H1 (cell line): ENCODE data around the gene TMEM161A. TPM values are rescaled to one million over a fixed set of nuclear protein-coding genes. Genes with fewer than 3 reads are reported as not detected.
A peak's percentile ranks its signal among the peaks of the same experiment; 100 is the strongest.

Experiments
- BRCA1 ChIP-seq: IDR thresholded peaks from 2 replicates; pipeline ENCODE4 v1.6.1; 2012; ENCODE audit warnings: low read depth, low read length, improper control_type of control experiment
- CHD1 ChIP-seq: IDR thresholded peaks from 2 replicates; pipeline ENCODE4 v1.6.1; 2012; ENCODE audit warnings: low read depth, low read length, improper control_type of control experiment
- CHD2 ChIP-seq: IDR thresholded peaks from 2 replicates; pipeline ENCODE4 v1.6.1; 2012; ENCODE audit warnings: low read length, improper control_type of control experiment
- CREB1 ChIP-seq: IDR thresholded peaks from 2 replicates; pipeline ENCODE4 v1.6.1; 2012; ENCODE audit warnings: inconsistent platforms
- EGR1 ChIP-seq: IDR thresholded peaks from 2 replicates; pipeline ENCODE4 v1.6.1; 2011; ENCODE audit warnings: low read depth, low read length, borderline replicate concordance
- EP300 ChIP-seq, 2 experiments: IDR thresholded peaks; 1 replicate in 1 of 2; 2 replicates in 1 of 2; pipeline ENCODE4 v1.6.1; 2011 to 2012; ENCODE audit warnings: low read depth in 2 of 2, low read length in 2 of 2, mild to moderate bottlenecking in 2 of 2, borderline replicate concordance in 1 of 2, inconsistent platforms in 1 of 2, moderate library complexity in 1 of 2
- GTF2F1 ChIP-seq: IDR thresholded peaks from 2 replicates; pipeline ENCODE4 v1.6.1; 2012; ENCODE audit warnings: low read depth, low read length, improper control_type of control experiment, borderline replicate concordance
- KDM4A ChIP-seq: IDR thresholded peaks from one replicate; pipeline ENCODE4 v1.7.1; 2012; ENCODE audit warnings: low read depth, mild to moderate bottlenecking, moderate library complexity, low read length, inconsistent platforms; ENCODE audit not compliant: severe bottlenecking
- KDM5A ChIP-seq: fragments of 200-600 bp; IDR thresholded peaks from 2 replicates; pipeline ENCODE4 v1.7.1; 2012; ENCODE audit warnings: mild to moderate bottlenecking, low read length, inconsistent platforms, mixed read lengths
- MAFK ChIP-seq: IDR thresholded peaks from 2 replicates; pipeline ENCODE4 v1.6.1; 2012; ENCODE audit warnings: low read depth, mild to moderate bottlenecking, improper control_type of control experiment, low read length
- PHF8 ChIP-seq: fragments of 200-600 bp; sonication (generic); conservative IDR thresholded peaks from 2 replicates; pipeline ENCODE4 v1.7.1; 2012; ENCODE audit warnings: low read depth, mild to moderate bottlenecking, inconsistent platforms, low read length, moderate library complexity
- POLR2A ChIP-seq, 2 experiments: IDR thresholded peaks; 1 replicate in 1 of 2; 2 replicates in 1 of 2; pipeline ENCODE4 v1.6.1; 2011; ENCODE audit warnings: low read depth in 2 of 2, low read length in 2 of 2, mild to moderate bottlenecking in 2 of 2; ENCODE audit errors: control extremely low read depth in 1 of 2
- POLR2AphosphoS5 ChIP-seq: IDR thresholded peaks from 2 replicates; pipeline ENCODE4 v1.6.1; 2011; ENCODE audit warnings: low read depth, low read length
- RAD21 ChIP-seq, 2 experiments: IDR thresholded peaks in 1 of 2; conservative IDR thresholded peaks in 1 of 2; 2 replicates each; pipeline ENCODE4 v1.6.1; 2011; ENCODE audit warnings: low read depth in 2 of 2, low read length in 2 of 2, improper control_type of control experiment in 1 of 2, inconsistent platforms in 1 of 2, mild to moderate bottlenecking in 1 of 2, moderate library complexity in 1 of 2
- RFX5 ChIP-seq: IDR thresholded peaks from 2 replicates; pipeline ENCODE4 v1.6.1; 2011; ENCODE audit warnings: low read depth, low read length, improper control_type of control experiment, borderline replicate concordance
- SAP30 ChIP-seq: fragments of 300-600 bp; sonication (generic); IDR thresholded peaks from 2 replicates; pipeline ENCODE4 v1.7.1; 2012; ENCODE audit warnings: low read length, moderate library complexity, mild to moderate bottlenecking, inconsistent platforms; ENCODE audit not compliant: insufficient read depth, insufficient replicate concordance
- SIN3A ChIP-seq, 2 experiments: IDR thresholded peaks in 1 of 2; conservative IDR thresholded peaks in 1 of 2; 2 replicates each; pipeline ENCODE4 v1.6.1; 2011 to 2012; ENCODE audit warnings: low read length in 2 of 2, improper control_type of control experiment in 1 of 2, low read depth in 1 of 2, mild to moderate bottlenecking in 1 of 2
- SIRT6 ChIP-seq: IDR thresholded peaks from one replicate; pipeline ENCODE4 v1.7.1; 2012; ENCODE audit warnings: low read length, inconsistent platforms
- SP2 ChIP-seq: IDR thresholded peaks from 2 replicates; pipeline ENCODE4 v1.6.1; 2012; ENCODE audit warnings: mild to moderate bottlenecking, low read length, inconsistent platforms
- SP4 ChIP-seq: IDR thresholded peaks from 2 replicates; pipeline ENCODE4 v1.6.1; 2012; ENCODE audit warnings: low read length, inconsistent platforms
- TAF1 ChIP-seq: IDR thresholded peaks from 2 replicates; pipeline ENCODE4 v1.6.1; 2011; ENCODE audit warnings: mild to moderate bottlenecking, low read depth, low read length
- TAF7 ChIP-seq: optimal IDR thresholded peaks from 2 replicates; pipeline ENCODE3; 2011; ENCODE audit warnings: low read depth, mild to moderate bottlenecking, inconsistent platforms, low read length, moderate library complexity, borderline replicate concordance
- TCF12 ChIP-seq: IDR thresholded peaks from 2 replicates; pipeline ENCODE4 v1.6.1; 2011; ENCODE audit warnings: low read depth, mild to moderate bottlenecking, low read length
- YY1 ChIP-seq: IDR thresholded peaks from 2 replicates; pipeline ENCODE4 v1.6.1; 2011; ENCODE audit warnings: low read depth, mild to moderate bottlenecking, low read length
- polyA plus RNA-seq, 7 experiments: library from polyadenylated mRNA; depleted of rRNA in 3 of 7; stranded (reverse) in 5 of 7; unstranded in 2 of 7; fragments of >200 nt in 5 of 7; fragments of 200-250 nt in 2 of 7; gene quantifications; 1 replicate in 5 of 7; 2 replicates in 1 of 7; 4 replicates in 1 of 7; pipeline versions ENCODE4 v1.2.1 to v1.2.3, GENCODE V29; 2011 to 2013; ENCODE audit warnings: missing spikeins in 2 of 7, mixed read lengths in 2 of 7
- total RNA-seq: library from RNA; stranded (reverse); fragmentation: NEBNext Ultra II Directional; extraction: Animal tissue kit (Norgen Biotek cat#: 25700); gene quantifications from 2 replicates; pipeline ENCODE4 v1.2.1, GENCODE V29; 2021
- TF ChIP-seq, protein P1 (sequence below): IDR thresholded peaks from 2 replicates; pipeline ENCODE4 v1.6.1; 2012; ENCODE audit warnings: inconsistent platforms

Gene TMEM161A
- total and polyA plus RNA-seq, 2 of the 8 experiments (the other 6 are each of a cell fraction or from before 2014, with no cell fraction given): 47.8 to 103 TPM

DNA sequence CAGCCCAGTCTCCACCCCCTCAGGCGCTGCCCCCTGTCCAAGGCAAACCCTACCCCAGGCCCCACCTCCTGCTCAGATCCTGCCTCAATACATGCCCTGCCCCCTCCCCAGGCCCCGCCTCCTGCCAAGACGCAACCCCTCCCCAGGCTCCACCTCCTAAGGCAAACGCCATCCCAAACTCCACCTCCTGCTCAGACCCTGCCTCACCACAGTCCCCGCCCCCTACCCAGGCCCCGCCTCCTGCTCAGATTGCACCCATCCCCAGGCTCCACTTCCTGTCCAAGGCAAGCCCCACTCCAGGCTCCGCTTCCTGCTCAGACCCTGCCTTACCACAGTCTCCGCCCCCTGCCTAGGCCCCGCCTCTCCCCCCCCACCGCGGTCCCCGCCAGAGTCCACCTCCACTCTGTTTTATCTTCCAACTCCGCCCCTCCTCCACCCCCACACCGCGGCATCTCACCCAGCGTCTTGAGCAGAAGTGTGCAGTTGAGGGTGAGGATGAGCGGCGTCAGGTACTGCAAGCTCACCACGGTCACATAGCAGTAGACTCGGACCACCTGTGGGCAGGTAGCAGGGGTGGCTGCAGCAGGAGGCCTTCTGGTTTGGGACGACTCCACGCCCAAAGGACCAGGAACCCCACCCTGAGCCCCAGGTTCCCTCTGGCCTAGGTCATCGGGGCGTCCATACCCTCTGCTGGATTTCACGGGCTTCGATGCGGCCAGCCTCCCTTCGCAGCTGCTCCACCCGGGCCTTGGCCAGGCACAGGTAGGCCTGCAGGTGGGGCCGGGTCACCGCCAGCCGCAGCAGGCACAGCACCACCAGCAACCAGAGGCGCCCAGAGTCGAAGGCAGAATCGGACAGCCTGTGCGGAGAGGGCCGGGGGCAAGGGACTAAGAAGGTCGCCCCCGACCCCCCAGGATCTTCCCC is 17.7 kb downstream of the TMEM161A start (continued):
- TF ChIP-seq KDM4A (peak; percentile 25), POLR2A (IDR thresholded peaks at IDR 0.05; ENCODE audit: control extremely low read depth in 1 of 2, low read depth in 2 of 2, low read length in 2 of 2) (no peak), KDM5A (no peak), EGR1 (no peak), MAFK (no peak), POLR2AphosphoS5 (no peak), RFX5 (no peak), BRCA1 (no peak), GTF2F1 (no peak), YY1 (no peak), TCF12 (no peak), EP300 (IDR thresholded peaks at IDR 0.05; ENCODE audit: borderline replicate concordance in 1 of 2, low read depth in 2 of 2, low read length in 2 of 2) (no peak), CHD1 (no peak), TAF1 (no peak), SIN3A (conservative IDR thresholded peaks at IDR 0.05 in 1 of 2, IDR thresholded peaks at IDR 0.05 in 1 of 2; ENCODE audit: low read depth in 1 of 2, low read length in 2 of 2) (no peak; a peak in 1 of 4 replicates), PHF8 (0 out of 2 replicates have a peak, but pooled peaks have one; percentile 30), SP4 (no peak), SP2 (no peak), RAD21 (IDR thresholded peaks at IDR 0.05 in 1 of 2, conservative IDR thresholded peaks at IDR 0.05 in 1 of 2; ENCODE audit: low read depth in 2 of 2, low read length in 2 of 2) (peak; percentile 37 to 60), TAF7 (no peak), CREB1 (0 out of 2 replicates have a peak, but pooled peaks have one; percentile 26), CHD2 (no peak), SIRT6 (no peak), SAP30 (no peak)
- TF ChIP-seq, protein P1, sequence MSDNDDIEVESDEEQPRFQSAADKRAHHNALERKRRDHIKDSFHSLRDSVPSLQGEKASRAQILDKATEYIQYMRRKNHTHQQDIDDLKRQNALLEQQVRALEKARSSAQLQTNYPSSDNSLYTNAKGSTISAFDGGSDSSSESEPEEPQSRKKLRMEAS: peak; percentile 15
